ENCODE results near the gene ZNRD2. TPM values are rescaled to one million over a fixed set of nuclear protein-coding genes. Genes with fewer than 3 reads are reported as not detected.

ZNRD2 gene
- total and polyA plus RNA-seq, 10 of the 15 experiments (the other 5 are each of a cell fraction or from before 2014, with no cell fraction given), result 7.9 to 111 (median 55.4) TPM

GRCh38 chr11:65556470-65557279 lies 13.6 kb upstream of the ZNRD2 start:
- no TSS peak for BruUV-seq (replicated peaks)
- ATAC-seq (no peak), FAIRE-seq (no peak), DNase-seq (ENCODE audit: low read depth, low spot score) (no peak)
- Histone ChIP-seq H2AFZ (ENCODE audit: control insufficient read depth, low read depth, low read length) (no peak overlapping the region), H4K20me1 (ENCODE audit: control insufficient read depth, insufficient read depth) (no peaks in the 10 kb centered on the region), H3K4me2 (ENCODE audit: control insufficient read depth, insufficient read depth) (no peak overlapping the region), H3K27ac (ENCODE audit: control insufficient read depth, insufficient read depth) (no peak overlapping the region), H3K27me3 (replicated peaks in 1 of 2; ENCODE audit: control insufficient read depth in 2 of 2, insufficient read depth in 2 of 2, low read length in 1 of 2) (no peaks in the 10 kb centered on the region; a peak in 2 of 4 replicates), H3K4me1 (ENCODE audit: control insufficient read depth, insufficient read depth, low read length) (0 out of 2 replicates have a peak, but pooled peaks cover 2% of the 10 kb centered on the region), H3K9ac (ENCODE audit: control insufficient read depth, insufficient read depth, low read length) (no peak overlapping the region; the same call in 1 of the 2 replicates), H3K4me3 (no peak overlapping the region), H3K9me3 (replicated peaks; ENCODE audit: control insufficient read depth, insufficient read depth, low read length) (no peaks in the 10 kb centered on the region), H3K79me2 (ENCODE audit: control insufficient read depth, insufficient read depth, low read length) (no peaks in the 10 kb centered on the region), H3K36me3 (ENCODE audit: control insufficient read depth in 2 of 2, insufficient read depth in 2 of 2, low read length in 1 of 2) (no peaks in the 10 kb centered on the region)
- WGBS (ENCODE audit: insufficient coverage, insufficient replicate concordance, low lambda C conversion rate, missing lambda C conversion rate), result 80% methylated on average over 12 of the region's 12 CpGs
- in situ Hi-C loops (cut with MboI), result no loop called here
- intact Hi-C loops (cut with micrococcal nuclease; ENCODE audit: unreplicated experiment), result no loop called here
- ChIA-PET SMC1A (ENCODE audit: uncharacterized antibody, unreplicated experiment) (interaction anchor here (0.6 to 1.1 kb wide), 2 partner anchors 10 to 333 kb away, joined by 3 read pairs; no protein-coding TSS in a partner anchor), CTCF (no interaction called here), RAD21 (ENCODE audit: unreplicated experiment) (interaction anchor here (1.1 kb wide), 1 partner anchor 16 kb away, joined by 3 read pairs; no protein-coding TSS in a partner anchor), POLR2A (interaction anchor here (0.9 kb wide), 1 partner anchor 38 kb away, joined by 4 read pairs; no protein-coding TSS in a partner anchor)
- TF ChIP-seq ZNF217 (IDR thresholded peaks at IDR 0.05) (no peak), MEF2B (IDR thresholded peaks at IDR 0.05; ENCODE audit: partially characterized antibody, poor library complexity, severe bottlenecking) (no peak), BCL11A (IDR thresholded peaks at IDR 0.05; ENCODE audit: low read depth, low read length) (no peak), NR2C2 (IDR thresholded peaks at IDR 0.05; ENCODE audit: borderline replicate concordance, control insufficient read depth, insufficient read length, low read depth) (no peak), CHD1 (IDR thresholded peaks at IDR 0.05; ENCODE audit: low read depth, low read length) (no peak), E4F1 (IDR thresholded peaks at IDR 0.05; ENCODE audit: borderline replicate concordance, partially characterized antibody) (no peak), PRDM15 (CRISPR knock-in tag; IDR thresholded peaks at IDR 0.05) (no peak), ESRRA (IDR thresholded peaks at IDR 0.05; ENCODE audit: low read length) (no peak), FOS (IDR thresholded peaks at IDR 0.05; ENCODE audit: borderline replicate concordance, extremely low read depth, insufficient read length) (no peak), RELA (IDR thresholded peaks at IDR 0.05; ENCODE audit: borderline replicate concordance, partially characterized antibody) (no peak), SMAD5 (IDR thresholded peaks at IDR 0.05; ENCODE audit: low read depth) (no peak), KDM1A (IDR thresholded peaks at IDR 0.05; ENCODE audit: borderline replicate concordance) (no peak), ZNF622 (IDR thresholded peaks at IDR 0.05) (no peak), EZH2 (IDR thresholded peaks at IDR 0.05; ENCODE audit: borderline replicate concordance, control insufficient read depth, low read depth, low read length) (no peak), YBX1 (IDR thresholded peaks at IDR 0.05) (no peak), SMAD1 (IDR thresholded peaks at IDR 0.05; ENCODE audit: low read depth, partially characterized antibody) (no peak), MEF2A (IDR thresholded peaks at IDR 0.05; ENCODE audit: insufficient read depth, low read depth, low read length) (no peak), STAT3 (IDR thresholded peaks at IDR 0.05; ENCODE audit: low read depth, low read length) (no peak), POU2F2 (IDR thresholded peaks at IDR 0.05; ENCODE audit: borderline replicate concordance, low read depth, low read length) (no peak)
